Measurements from ENCODE around the gene CMTM3. TPM values are rescaled to one million over a fixed set of nuclear protein-coding genes. Genes with fewer than 3 reads are reported as not detected.

Gene CMTM3
- total RNA-seq, 1 experiment from 2014 or later: 12.8 TPM

GRCh38 chr16:66622863-66623262 is 18.4 kb downstream of the CMTM3 start:
- no peak overlapping the region for H3K4me3 ChIP-seq (replicated peaks in 1 of 2; ENCODE audit: low read depth in 1 of 2, low read length in 2 of 2)
- CTCF ChIA-PET: no interaction called here
- no peaks in the 10 kb centered on the region for H3K9me3 ChIP-seq (ENCODE audit: control insufficient read depth in 1 of 2, insufficient read depth in 1 of 2, low read depth in 1 of 2, low read length in 2 of 2)
- H3K79me2 ChIP-seq (ENCODE audit: insufficient read depth, low read length): no peaks in the 10 kb centered on the region
- intact Hi-C loops (cut with micrococcal nuclease): no loop called here
- peaks cover 0 to 4% of the 10 kb centered on the region in 2 experiments; a peak in 1 of 4 replicates for H3K36me3 ChIP-seq (ENCODE audit: control insufficient read depth in 1 of 2, insufficient read depth in 2 of 2, low read length in 2 of 2)
- no peak for DNase-seq (ENCODE audit: low read depth, low spot score)
- H3K9ac ChIP-seq (ENCODE audit: low read length): no peak overlapping the region
- H3K4me2 ChIP-seq (ENCODE audit: low read length): no peak overlapping the region
- no TSS peak for BruUV-seq (replicated peaks)
- ATAC-seq: no peak
- POLR2A ChIA-PET: no interaction called here
- no peak overlapping the region for H3K27ac ChIP-seq (ENCODE audit: low read depth, low read length)
- no peak overlapping the region for H2AFZ ChIP-seq (ENCODE audit: low read depth, low read length, poor library complexity, severe bottlenecking)
- peaks cover 14 to 26% of the 10 kb centered on the region in 2 experiments for H3K4me1 ChIP-seq (ENCODE audit: control insufficient read depth in 1 of 2, insufficient read depth in 2 of 2, low read length in 2 of 2)
- no peaks in the 10 kb centered on the region for H3K27me3 ChIP-seq (ENCODE audit: insufficient read depth, low read length)
- H3K9me2 ChIP-seq (ENCODE audit: insufficient read depth): no peaks in the 10 kb centered on the region
- no peaks in the 10 kb centered on the region for H4K20me1 ChIP-seq (ENCODE audit: insufficient read depth)
- TF ChIP-seq RAD21 (IDR thresholded peaks at IDR 0.05; ENCODE audit: low read depth): no peak
- TF ChIP-seq, protein P1, sequence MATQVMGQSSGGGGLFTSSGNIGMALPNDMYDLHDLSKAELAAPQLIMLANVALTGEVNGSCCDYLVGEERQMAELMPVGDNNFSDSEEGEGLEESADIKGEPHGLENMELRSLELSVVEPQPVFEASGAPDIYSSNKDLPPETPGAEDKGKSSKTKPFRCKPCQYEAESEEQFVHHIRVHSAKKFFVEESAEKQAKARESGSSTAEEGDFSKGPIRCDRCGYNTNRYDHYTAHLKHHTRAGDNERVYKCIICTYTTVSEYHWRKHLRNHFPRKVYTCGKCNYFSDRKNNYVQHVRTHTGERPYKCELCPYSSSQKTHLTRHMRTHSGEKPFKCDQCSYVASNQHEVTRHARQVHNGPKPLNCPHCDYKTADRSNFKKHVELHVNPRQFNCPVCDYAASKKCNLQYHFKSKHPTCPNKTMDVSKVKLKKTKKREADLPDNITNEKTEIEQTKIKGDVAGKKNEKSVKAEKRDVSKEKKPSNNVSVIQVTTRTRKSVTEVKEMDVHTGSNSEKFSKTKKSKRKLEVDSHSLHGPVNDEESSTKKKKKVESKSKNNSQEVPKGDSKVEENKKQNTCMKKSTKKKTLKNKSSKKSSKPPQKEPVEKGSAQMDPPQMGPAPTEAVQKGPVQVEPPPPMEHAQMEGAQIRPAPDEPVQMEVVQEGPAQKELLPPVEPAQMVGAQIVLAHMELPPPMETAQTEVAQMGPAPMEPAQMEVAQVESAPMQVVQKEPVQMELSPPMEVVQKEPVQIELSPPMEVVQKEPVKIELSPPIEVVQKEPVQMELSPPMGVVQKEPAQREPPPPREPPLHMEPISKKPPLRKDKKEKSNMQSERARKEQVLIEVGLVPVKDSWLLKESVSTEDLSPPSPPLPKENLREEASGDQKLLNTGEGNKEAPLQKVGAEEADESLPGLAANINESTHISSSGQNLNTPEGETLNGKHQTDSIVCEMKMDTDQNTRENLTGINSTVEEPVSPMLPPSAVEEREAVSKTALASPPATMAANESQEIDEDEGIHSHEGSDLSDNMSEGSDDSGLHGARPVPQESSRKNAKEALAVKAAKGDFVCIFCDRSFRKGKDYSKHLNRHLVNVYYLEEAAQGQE (IDR thresholded peaks at IDR 0.05; ENCODE audit: low read depth): no peak
- TF ChIP-seq FOSL1 (IDR thresholded peaks at IDR 0.05; ENCODE audit: low read depth): no peak
- TF ChIP-seq EZH2 (IDR thresholded peaks at IDR 0.05): no peak
- no peak for TF ChIP-seq CBX3 (IDR thresholded peaks at IDR 0.05; ENCODE audit: low read depth)
- no peak for TF ChIP-seq TCF7L2 (IDR thresholded peaks at IDR 0.05; ENCODE audit: borderline replicate concordance, extremely low read depth, insufficient read depth, insufficient read length)
- no peak for TF ChIP-seq ATF3 (IDR thresholded peaks at IDR 0.05)
- no peak for TF ChIP-seq CTCF (IDR thresholded peaks at IDR 0.05 in 2 of 3, conservative IDR thresholded peaks at IDR 0.05 in 1 of 3; ENCODE audit: borderline replicate concordance in 1 of 3, insufficient read depth in 1 of 3, low read depth in 2 of 3, low read length in 2 of 3)
- TF ChIP-seq ELF1 (IDR thresholded peaks at IDR 0.05; ENCODE audit: borderline replicate concordance, low read depth): no peak
- TF ChIP-seq YY1 (IDR thresholded peaks at IDR 0.05; ENCODE audit: extremely low read depth, insufficient replicate concordance, low read depth, low read length): no peak
- no peak for TF ChIP-seq SRF (IDR thresholded peaks at IDR 0.05; ENCODE audit: low read depth)
- TF ChIP-seq EGR1 (IDR thresholded peaks at IDR 0.05; ENCODE audit: low read depth): no peak
- no peak for TF ChIP-seq ZFX (IDR thresholded peaks at IDR 0.05)
- no peak for TF ChIP-seq POLR2A (IDR thresholded peaks at IDR 0.05; ENCODE audit: borderline replicate concordance, extremely low read depth, insufficient read depth, insufficient read length)
- no peak for TF ChIP-seq SIN3A (IDR thresholded peaks at IDR 0.05; ENCODE audit: low read depth)
- no peak for TF ChIP-seq SP1 (IDR thresholded peaks at IDR 0.05; ENCODE audit: low read depth)
- TF ChIP-seq EZH2phosphoT487 (IDR thresholded peaks at IDR 0.05; ENCODE audit: borderline replicate concordance): no peak
- RAD21 ChIA-PET (ENCODE audit: low non-redundant PET in 1 of 2, low total read pairs in 2 of 2, uncharacterized antibody in 2 of 2, unreplicated experiment in 2 of 2): no interaction called here

Data from HCT116 (cell line).